GM21526 (cell line): ENCODE measurements around the gene RAB3GAP1.
"Not testable (repeated sequence)": the region's sequence is repeated elsewhere in the genome, so short reads cannot be mapped to it uniquely, and the experiment has no call there.

Source experiments
- ATAC-seq: cut with Tn5 transposase; IDR thresholded peaks from one replicate; pipeline ENCODE4 v1.9.1; 2021; ENCODE audit warnings: moderate library complexity; ENCODE audit not compliant: unreplicated experiment, low FRiP score

The RAB3GAP1 gene

DNA sequence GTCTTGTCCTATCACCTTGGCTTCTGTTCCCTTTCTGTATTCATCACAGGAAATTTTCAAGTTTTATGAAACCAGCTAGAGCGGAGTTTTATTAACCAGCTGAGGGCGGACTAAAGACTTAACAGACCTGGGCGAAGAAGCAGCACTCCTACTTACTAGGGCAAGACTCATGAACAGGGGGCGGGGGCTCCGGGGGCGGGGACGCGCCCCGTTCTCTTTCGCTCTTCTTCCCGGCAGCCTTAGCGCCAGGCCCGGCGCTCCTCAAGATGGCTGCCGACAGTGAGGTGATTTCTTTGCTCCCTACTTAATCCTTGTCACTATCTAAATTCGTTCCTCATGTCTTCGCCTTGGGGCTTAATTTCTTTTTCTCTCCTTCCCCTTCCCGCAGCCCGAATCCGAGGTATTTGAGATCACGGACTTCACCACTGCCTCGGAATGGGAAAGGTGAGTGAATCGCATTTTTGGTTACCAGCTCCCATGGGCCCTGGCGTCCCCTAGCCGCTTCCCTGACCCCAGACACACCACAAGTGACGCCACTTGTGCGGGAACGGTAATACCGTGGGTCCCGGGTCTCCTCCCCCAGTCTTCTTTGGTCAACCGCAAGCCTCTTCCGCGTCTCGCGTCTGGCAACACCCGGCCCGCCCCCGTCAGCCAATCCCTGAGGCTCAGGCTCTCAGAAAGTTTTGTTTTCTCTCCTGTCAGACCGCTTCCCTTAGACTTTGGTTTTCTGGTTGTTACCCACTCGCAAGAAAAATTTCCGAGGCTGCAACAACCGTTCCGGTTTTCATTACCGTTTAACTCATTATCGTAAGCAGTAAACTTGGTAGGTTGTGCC, at the start of gene RAB3GAP1:
Gene RAB3GAP1 (plus strand): TSS at position 251 of the 835 bp plus-strand sequence. CDS start 16 bp downstream, at position 267.
- ATAC-seq, result peak; percentile 82

DNA sequence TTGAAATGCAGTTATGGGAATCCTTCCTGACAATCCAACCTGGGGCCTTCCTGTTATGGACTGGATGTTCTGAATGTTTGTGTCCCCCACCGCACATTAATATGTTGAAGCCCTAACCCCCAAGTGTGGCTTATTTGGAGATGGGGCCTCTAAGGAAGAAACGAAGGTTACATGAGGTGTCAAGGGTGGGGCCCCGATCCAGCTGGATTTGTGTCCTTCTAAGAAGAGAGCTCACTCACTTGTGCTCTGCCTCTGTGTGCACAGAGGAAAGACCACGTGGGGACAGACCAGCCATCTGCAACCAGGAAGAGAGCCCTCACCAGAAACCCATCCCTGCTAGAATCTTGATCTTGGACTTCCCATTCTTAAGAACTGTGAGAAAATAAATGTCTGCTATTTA, 49.3 kb upstream of the RAB3GAP1 start:
- no peak for ATAC-seq

DNA sequence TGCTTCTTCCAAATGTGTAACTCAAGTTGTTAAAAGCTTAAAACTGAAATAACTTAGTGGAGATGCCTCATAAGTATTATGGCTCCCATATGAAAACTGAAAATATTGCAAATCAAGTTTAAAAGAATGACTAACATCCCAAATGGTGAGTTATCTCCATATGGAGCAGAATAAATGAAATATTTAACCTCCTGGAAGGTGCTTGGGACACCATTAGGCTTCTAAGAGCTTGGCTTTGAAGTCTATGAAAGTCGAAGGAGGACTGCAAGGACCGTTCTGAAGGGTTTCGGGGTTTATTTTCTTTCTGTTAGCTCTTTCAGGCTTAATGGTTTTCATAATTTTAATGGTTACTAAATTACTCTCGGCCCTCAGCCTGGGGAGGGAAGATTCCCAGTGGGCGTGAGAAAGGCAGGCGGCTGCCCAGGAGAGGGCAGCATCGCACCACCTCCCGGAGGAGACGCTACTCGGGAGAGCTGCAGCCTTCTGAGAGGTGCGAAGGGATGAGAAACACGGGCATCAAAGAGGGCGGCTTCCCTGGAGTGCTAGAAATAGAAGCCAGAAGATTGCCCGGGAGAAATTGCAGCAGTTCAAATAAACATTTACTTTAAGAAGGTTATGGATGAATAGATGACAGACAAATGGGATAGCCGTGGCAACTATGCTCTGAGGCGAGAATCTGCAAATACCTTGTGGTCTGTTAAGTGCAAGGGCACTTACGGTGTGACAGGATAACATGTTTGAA, 47.9 kb upstream of the RAB3GAP1 start:
- ATAC-seq, result peak; percentile 91

DNA sequence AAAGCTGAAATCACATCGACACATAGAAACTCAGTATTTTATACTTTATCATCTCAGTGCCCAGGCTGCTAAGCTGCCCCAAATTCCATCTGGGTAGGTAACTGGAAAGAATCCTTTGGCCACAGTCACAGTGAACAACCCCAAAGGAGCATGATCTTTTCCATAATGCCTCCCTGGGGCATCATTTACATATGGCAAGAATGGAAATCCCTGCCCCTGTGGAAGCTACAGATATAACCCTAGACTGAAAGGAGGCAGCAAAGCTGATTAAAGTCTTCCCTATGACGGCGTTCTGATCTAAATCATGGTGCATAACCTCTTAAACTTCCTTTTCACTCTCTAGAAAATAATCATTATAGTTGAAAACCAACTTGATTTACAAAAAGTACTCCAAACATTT, 46.3 kb upstream of the RAB3GAP1 start:
- no peak for ATAC-seq

DNA sequence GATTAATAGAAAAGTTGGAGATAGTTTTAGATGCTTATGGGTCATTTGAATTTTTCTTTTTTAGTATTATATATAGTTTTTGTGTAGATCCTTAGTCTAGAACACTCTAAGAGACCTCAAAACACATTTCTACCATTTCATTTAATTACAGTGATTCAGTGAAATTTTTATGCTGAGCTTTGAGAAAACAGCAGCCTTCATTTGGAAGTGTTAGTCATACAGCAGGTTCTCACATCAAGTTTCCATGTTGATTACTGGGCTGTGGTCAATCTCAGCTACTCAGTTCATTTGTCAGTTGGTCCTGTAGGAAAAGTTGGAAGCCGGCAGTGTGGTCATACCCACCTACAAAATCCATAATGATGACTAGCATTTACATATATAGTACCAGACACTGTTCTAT, 42.8 kb upstream of the RAB3GAP1 start:
- ATAC-seq, result no peak

DNA sequence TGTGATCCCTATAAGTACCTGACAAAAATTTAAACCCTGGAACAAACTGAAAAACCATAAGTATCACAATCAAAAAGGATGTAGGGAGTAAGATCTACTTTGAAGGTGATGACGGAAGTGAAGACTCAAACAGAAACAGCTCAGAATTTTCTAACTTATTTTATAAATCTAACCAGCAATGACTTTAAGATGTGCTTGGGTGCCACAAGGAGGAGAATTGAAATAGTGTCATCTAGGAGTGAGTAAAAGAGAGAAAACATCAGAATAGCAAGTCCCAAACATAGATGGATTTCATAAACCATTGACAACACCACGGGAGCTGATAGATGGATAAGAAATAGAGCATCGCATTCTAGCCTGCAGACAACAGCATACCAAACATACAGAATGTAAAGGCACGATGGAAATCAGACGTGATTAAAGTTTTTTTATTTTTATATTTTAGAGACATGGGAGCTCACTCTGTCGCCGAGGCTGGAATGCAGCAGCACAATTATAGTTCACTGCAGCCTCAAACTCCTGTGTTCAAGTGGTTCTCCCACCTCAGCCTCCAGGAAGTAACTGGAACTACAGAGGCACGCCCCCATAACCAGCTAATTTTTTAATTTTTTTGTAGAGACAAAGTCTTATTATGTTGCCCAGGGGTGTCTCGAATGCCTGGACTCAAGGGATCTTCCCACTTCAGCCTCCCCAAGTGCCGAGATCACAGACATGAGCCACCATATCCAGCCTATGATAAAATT, 41.7 kb upstream of the RAB3GAP1 start:
- ATAC-seq, result no peak

DNA sequence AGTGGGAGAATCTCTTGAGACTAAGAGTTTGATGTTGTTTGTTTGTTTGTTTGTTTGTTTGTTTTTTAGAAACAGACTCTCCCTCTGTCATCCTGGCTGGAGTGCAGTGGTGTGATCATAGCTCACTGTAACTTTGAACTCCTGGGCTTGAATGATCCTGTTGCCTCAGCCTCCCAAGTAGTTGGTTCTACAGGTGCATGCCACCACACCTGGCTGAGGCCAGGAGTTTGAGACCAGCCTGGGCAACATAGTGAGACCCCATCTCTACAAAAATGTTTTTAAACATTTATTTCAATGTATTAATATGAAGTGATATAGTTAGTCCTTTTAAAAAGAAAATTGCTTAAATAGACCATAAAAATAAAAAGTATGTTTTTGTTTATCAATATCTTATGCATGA, 40.5 kb upstream of the RAB3GAP1 start:
- ATAC-seq, result no peak

DNA sequence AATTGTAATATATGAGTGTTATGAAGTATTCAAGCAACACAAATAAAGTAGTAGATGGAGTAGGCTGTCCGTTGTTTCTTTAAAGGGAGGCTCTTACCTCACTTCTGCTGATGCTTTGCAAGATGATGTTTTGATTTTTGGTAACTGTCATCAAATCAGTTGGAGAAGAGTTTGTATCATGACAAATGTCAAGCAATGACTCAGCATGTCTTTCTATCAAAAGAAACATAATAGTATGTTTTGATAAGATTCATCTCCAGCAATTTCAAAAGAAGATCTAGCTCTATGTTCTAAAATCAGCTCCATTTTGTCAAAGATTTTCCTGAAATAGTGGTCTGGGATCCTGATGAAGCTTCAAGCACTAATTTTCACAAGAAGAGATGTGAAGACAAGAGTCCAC, 30.5 kb upstream of the RAB3GAP1 start:
- ATAC-seq, result no peak

DNA sequence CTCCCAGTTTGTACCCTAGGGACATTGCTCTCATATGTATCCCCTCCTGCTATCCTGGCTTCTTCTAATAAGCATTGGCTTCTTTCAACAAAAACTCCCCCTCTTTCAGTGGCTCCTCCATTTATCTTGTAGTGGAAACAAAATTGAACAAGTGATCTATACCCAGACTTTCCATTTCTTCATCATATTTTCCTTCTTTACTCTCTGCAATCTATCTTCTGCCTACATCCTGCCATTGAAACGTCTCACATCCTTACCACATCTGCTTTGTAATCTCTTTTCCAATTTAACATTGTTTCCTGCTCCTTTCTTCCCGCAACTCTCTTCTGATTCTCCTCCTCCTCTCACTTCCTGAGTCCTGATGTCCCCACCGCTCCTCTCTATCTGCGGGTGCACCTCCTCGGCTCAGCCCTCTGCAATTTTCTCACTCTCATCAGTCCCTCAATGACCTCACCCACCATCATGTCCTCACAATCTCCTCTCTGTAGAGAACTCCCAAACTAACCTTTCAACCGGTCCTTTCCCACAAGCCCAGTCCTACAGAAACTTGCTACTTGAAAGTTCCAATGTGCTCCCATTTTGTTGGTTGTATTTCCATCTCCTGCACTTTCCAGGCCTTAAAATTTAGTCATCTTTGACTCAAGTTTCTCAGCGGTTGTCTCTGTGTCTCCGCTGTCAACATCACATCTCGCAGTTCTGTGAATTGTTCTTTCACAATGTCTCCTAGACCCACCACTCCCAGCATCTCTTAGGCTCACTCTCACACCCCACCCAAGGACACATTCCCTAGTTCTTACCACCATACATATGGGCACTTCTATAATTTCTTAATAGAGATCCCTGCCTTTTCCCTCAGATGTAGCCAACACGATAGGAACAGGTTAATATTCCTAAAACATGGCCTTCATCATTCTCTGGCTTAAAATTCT, 28.9 kb upstream of the RAB3GAP1 start:
- no peak for ATAC-seq

DNA sequence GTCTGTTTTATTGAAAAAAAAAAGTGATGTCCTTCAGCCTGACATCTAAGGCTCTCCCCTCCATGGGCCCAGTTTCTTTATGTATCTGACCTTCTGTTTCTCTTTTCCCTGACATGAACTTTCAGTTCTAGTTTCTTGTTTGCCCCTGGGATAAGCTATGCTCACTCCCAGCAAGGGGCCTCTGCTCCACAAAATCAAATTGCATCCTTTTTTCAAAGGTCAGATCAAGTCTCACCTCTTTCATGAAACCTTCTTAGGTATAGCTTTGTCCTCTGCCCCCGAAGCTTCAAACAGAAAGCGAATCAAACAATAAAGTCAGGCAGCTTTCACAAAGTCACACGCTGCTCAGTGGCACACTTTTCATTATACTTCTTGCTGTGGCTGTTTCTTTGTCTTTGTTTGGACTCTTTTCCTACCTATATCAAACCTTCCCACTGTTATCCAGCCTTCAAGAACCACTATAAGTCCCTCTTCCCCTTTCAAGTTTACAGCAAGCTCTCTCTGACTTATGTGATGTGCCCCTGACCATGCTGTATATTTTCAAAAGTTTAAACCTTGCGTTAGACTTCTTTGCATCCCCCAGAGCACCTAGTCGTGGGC, 28.1 kb upstream of the RAB3GAP1 start:
- no peak for ATAC-seq

DNA sequence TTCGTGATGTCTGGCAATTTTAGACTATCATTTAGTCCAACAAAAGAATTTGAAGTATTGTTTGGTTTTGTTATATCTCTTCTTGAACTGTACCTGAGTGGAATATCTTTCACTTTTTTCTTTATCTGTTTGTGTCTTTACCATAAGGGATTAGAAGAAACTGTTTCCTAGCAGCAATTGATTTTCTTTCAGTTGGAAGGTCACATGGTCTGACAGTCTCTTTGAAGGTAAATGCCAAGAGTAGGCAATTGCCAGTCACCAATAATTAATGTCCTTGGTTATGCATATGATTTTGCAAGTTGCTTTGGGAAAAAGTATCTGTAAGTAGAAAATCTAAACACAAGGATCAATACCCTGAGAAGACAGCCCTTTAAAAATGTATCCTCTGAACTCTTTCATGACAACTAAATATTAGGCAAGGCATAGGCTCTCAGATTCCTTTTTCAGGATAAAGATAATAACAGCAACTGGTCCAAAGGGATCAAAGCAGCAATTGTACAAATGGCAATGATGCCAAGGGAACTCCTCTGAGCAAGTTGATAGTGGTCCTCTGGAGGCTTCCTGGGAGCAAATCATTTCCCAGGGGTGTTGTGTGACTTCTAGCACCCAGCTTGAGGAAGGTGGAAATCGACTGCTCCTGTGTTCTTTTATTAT, 22.5 kb upstream of the RAB3GAP1 start:
- ATAC-seq, result no peak

DNA sequence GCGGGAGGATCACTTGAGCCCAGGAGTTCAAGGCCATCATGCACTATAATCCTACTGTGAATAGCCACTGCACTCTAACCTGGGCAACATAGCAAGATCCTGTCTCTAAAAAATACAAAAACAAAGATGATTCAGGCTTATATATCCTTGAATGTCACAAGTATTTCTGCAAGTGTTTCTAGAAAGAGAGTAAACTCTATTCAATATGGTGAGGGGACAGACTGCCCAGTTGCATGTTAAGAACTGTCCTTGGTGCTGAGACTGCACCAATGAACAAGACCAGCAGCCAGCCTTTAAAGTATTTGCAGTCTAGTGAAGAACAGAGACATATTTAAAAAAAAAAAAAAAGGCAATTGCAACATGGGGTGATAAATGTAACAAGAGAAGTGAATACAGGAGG, 21.3 kb upstream of the RAB3GAP1 start:
- no peak for ATAC-seq

DNA sequence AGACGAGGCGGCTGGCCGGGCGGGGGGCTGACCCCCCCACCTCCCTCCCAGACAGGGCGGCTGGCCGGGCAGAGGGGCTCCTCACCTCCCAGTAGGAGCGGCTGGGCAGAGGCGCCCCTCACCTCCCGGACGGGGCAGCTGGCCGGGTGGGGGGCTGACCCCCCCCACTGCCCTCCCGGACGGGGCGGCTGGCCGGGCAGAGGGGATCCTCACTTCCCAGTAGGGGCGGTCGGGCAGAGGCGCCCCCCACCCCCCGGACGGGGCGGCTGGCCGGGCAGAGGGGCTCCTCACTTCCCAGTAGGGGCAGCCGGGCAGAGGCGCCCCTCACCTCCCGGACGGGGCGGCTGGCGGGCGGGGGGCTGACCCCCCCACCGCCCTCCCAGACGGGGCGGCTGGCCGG, 18.9 kb upstream of the RAB3GAP1 start:
- ATAC-seq, result not testable (repeated sequence)

DNA sequence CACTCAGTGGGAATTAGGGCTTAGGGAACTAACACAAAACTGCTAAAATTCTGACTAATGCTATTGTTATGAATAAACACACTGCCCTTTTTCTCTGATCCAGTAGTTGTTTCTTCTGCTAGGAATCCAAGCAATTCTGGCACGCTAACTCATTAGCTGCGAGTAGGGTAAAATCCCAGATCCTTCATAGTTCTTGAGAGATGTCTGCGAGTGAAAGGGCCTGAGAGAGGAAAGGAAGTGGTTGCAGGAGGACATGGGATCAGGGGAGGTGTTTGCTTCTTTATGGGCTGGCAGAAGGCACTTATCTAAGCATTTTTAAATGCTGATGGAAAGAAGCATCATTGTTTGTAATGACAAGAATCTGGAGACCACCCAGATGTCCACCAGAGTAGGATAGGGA, 14.3 kb upstream of the RAB3GAP1 start:
- ATAC-seq, result no peak

DNA sequence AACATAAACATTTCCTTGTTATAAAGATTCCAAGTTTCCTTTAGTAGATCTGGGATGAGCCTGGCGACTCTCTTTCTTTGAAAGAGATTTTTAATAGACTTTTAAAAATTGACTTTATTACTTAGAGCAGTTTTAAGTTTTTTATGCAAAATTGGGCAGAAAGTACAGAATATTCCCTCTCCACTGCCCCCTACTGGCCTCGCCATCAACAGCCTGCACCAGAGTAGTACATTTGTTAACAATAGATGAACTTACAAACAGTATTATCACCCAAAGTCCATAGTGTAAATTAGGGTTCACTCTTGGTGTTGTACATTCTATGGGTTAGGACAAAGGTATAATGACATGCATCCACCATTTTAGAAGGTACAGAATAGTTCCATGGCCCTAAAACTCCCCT, 8.7 kb upstream of the RAB3GAP1 start:
- no peak for ATAC-seq

DNA sequence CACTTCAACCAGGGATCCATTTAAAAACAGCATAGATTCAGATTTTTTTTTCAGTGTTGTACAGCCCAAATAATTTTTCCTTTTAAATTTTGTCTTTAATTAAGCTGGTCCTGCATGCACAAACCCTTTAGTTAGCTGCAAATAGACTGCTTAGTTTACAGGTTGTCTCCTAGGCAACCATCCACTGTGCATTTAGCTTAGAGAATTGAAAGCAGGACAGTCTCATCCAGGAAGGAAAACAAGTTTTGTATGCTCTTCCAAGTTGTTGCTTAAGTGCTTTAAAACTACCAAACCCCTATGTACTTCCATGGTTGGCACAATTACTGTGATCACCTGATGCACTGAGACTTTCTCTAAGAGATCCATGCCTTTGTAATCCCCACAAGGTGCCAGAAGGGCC, 4.8 kb upstream of the RAB3GAP1 start, which contains the start of gene MAP3K19:
Gene MAP3K19 (minus strand): TSS at position 148 of the 400 bp plus-strand sequence. CDS start 22,800 bp downstream, outside the sequence.
- ATAC-seq, result no peak

DNA sequence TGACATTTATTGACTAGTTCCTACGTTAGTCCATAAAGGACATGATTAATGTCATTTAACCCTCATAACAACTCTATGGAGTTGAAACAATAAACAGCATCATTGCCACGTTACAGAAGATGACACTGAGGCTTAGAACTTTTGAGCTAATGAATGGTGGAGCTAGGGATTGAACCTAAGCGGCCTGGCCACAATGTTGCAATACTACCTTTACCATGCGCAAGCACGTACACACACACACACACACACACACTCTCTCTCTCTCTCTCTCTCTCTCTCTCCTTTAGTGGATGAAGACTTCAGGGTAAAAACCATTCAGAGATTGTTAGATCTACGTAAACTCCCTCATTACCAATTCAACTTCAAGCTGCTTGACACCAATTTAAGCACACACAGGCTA, 4.0 kb upstream of the RAB3GAP1 start:
- ATAC-seq, result no peak

DNA sequence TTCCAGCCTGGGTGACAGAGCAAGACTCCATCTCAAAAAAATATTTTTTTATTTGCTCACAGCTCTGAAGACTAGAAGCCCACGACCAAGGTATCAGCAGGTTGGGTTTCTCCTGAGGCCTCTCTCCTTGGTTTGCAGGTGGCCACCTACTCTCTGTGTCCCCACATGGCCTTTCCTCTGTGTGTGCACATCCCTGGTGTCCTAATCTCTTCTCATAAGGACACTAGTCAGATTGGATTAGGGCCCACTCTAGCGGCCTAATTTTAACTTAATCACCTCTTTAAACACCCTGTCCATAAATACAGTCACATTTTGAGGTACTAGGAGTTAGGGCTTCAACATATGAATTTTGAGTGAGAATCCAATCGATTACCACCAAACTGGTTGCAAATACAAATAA, 2.0 kb upstream of the RAB3GAP1 start:
- no peak for ATAC-seq

DNA sequence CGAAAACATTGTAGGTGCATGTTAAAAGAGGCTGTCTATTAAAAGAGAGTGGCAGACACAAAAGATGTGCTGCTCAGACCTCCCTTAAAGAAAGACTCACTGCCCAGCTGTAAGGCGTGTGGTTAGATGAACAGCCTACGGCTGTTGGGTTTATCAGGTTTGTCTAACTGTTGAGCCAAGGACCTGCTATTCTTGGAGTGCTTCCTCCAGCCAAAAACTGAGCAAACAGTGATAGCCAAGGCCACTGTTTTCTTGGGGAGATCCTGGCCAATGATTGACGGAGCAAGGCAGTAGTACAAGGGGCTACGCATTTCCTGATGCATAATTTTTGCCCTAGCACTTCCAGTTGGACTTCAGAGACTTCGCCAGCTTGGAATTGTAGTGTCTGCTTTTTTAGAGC, 1.4 kb upstream of the RAB3GAP1 start:
- no peak for ATAC-seq
